T-helper 2 cell treated with Interferon-gamma antibody and Interleukin-4, amounts not matched to agents 5 μg/mL and 100 μg/mL, for 36 hours (primary cell): ENCODE measurements around the gene HINT1.
A peak's percentile ranks its signal among the peaks of the same experiment; 100 is the strongest.
"Not testable (repeated sequence)": the region's sequence is repeated elsewhere in the genome, so short reads cannot be mapped to it uniquely, and the experiment has no call there.

ENCODE experiments used
- DNase-seq: peaks from one replicate; pipeline ENCODE4 v3.0.0; 2021; ENCODE audit warnings: low spot score
- H3K27ac Mint-ChIP-seq: one replicate; pipeline ENCODE4 v1.8.0; 2021; ENCODE audit warnings: mild to moderate bottlenecking, mixed read lengths
- H3K27me3 Mint-ChIP-seq: one replicate; pipeline ENCODE4 v1.8.0; 2021; ENCODE audit warnings: low read depth, mixed read lengths
- H3K36me3 Mint-ChIP-seq: one replicate; pipeline ENCODE4 v1.8.0; 2021; ENCODE audit warnings: low read depth, mixed read lengths
- H3K4me1 Mint-ChIP-seq: one replicate; pipeline ENCODE4 v1.8.0; 2021; ENCODE audit warnings: low read depth, mixed read lengths
- H3K4me3 Mint-ChIP-seq: one replicate; pipeline ENCODE4 v1.8.0; 2022; ENCODE audit warnings: mild to moderate bottlenecking, moderate library complexity, mixed read lengths
- H3K9me3 Mint-ChIP-seq: one replicate; pipeline ENCODE4 v1.8.0; 2021; ENCODE audit warnings: mixed read lengths

The HINT1 gene

DNA sequence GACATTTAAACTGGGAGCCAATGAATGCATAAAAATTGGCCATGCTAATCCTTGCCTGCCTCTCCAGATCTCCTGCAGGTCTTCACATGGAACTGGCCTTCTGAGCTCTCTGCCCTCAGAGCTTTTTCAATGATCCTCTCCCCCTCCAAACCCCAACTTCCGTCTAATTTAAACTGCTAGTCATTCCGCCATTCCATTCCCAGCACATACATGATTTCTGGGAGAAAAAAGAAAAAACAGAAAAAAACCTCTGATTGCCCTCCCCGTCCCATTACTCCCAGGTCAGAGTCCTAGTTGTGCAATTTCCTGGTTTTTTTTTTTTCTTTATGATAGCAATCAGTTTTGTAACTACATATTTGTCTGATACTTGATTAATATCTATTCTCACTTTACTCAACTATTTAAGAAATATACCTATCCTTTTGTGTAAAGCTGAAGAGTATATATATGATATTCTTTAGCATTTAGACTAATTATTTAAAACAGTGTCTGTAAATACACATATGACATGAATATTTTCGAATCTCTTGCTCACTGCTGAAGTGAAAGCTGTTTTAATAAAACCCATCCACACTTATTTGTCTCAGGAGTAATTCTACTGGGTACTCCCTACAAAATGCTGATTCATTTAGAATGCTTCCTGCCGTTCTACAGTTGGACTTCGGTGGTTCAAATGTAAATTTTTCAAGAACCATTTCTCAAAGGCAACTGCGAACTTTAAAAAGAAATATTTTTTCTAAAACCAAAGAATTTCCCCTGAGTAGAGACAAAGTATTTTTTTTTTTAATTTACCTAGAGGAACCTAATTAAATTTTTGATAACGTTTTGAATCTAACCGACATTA, 1.6 kb downstream of the HINT1 start:
- Mint-ChIP-seq H3K36me3 (peaks cover 57% of the 10 kb centered on the region), H3K9me3 (no peaks in the 10 kb centered on the region), H3K27me3 (no peaks in the 10 kb centered on the region), H3K27ac (peak overlapping the region; percentile 92), H3K4me1 (peaks cover 41% of the 10 kb centered on the region), H3K4me3 (peak overlapping the region; percentile 86)
- DNase-seq = no peak

DNA sequence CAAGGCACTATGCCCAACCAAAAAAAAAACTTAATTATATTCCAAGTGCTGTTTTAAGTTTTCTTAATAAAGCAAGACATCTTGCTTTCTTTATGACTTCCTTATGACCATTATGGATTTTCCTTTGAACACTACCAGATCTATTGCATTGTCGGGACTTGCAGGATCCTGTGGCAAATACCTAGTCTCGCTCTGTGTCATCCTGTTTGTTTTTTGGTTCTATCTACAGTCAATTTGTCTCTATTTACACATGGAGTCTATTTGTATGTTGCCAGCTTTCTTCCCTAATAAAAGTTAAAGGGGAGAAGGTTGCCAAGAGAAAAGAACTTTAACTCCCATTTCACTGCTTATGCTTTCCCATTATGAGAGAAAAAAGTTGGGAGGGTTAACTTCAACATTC, 4.9 kb downstream of the HINT1 start:
- no peaks in the 10 kb centered on the region for H3K27me3 Mint-ChIP-seq
- no peak for DNase-seq
- H3K4me1 Mint-ChIP-seq = peaks cover 26% of the 10 kb centered on the region
- peak overlapping the region; percentile 26 for H3K27ac Mint-ChIP-seq
- H3K9me3 Mint-ChIP-seq = no peaks in the 10 kb centered on the region
- peaks cover 74% of the 10 kb centered on the region for H3K36me3 Mint-ChIP-seq
- no peak overlapping the region for H3K4me3 Mint-ChIP-seq

DNA sequence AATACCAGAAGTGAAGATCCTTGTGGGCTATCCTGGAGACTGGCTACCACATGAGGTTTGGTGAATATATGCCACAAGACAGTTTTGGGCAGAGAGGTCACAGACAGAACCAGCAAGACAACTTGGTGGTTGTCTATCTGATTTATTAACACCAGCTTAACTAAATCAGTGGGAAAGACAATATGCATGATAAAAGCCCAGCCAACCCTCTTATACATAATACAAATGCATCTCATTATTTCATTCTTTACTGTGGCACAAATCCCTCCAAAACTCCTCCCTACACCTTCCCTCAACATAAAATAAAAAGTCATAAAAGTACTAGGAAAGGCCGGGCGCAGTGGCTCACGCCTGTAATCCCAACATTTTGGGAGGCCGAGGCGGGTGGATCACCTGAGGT, 8.1 kb downstream of the HINT1 start:
- H3K27ac Mint-ChIP-seq = no peak overlapping the region
- H3K27me3 Mint-ChIP-seq = no peaks in the 10 kb centered on the region
- DNase-seq = no peak
- H3K36me3 Mint-ChIP-seq = peaks cover 52% of the 10 kb centered on the region
- peaks cover 15% of the 10 kb centered on the region for H3K4me1 Mint-ChIP-seq
- no peaks in the 10 kb centered on the region for H3K9me3 Mint-ChIP-seq
- H3K4me3 Mint-ChIP-seq = no peak overlapping the region

DNA sequence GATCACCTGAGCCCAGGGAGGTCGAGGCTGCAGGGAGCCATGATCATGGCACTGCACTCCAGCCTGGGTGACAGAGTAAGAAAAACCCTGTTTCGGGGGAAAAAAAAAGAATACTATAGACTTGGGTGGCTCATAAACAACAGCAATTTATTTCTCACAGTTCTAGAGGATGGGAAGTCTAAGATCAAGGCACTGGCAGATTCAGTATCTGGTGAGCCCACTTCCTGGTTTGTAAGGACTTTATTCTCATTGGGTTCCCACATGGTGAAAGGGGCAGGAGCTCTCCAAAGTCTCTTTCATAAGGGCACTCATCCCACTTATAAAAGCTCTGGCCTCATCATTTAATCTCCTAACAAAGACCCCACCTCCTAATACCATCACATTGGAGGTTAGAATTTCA, 8.7 kb downstream of the HINT1 start:
- Mint-ChIP-seq H3K36me3 (peaks cover 47% of the 10 kb centered on the region), H3K27ac (no peak overlapping the region), H3K9me3 (no peaks in the 10 kb centered on the region), H3K27me3 (no peaks in the 10 kb centered on the region), H3K4me1 (peaks cover 11% of the 10 kb centered on the region), H3K4me3 (no peak overlapping the region)
- DNase-seq = no peak

DNA sequence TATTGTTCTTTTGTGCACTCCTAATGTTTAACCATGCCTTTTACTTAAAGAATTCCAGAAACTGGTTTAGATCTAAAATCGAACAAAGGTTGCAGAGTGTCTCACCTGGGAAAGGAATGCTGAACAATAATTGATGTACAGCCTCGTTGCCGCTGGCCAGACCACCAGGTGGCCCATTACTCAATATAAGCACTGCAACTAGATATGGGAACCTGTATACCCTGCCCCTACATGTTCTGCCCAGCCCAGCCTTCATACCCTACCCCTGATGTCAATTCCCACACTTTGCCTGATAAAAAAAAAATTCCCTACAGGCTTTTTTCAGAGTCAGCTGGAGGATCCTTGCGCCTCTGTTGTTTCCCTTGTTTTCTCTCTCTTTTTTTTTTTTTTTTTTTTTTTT, 13.8 kb downstream of the HINT1 start:
- no peaks in the 10 kb centered on the region for H3K4me1 Mint-ChIP-seq
- H3K9me3 Mint-ChIP-seq = no peaks in the 10 kb centered on the region
- H3K27me3 Mint-ChIP-seq = no peaks in the 10 kb centered on the region
- DNase-seq = no peak
- peaks cover 5% of the 10 kb centered on the region for H3K36me3 Mint-ChIP-seq
- H3K4me3 Mint-ChIP-seq = no peak overlapping the region
- H3K27ac Mint-ChIP-seq = no peak overlapping the region

DNA sequence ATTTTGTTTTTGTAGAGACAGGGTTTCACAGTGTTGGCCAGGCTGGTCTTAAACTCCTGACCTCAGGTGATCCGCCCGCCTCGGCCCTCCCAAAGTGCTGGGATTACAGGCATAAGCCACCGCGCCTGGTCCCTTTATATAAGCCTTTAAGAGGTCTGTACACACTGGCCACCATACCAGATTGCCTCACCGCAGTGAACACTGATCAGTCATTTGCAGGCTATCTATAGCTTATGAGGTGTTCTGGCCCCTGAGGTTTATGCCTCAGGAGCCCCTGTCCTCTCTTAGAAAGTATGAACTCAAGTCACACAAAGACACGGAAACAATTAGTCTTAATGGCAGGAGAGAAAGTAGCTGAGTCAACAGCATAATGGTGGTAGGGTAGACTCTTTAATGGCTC, 14.6 kb downstream of the HINT1 start:
- no peak overlapping the region for H3K27ac Mint-ChIP-seq
- no peak overlapping the region for H3K4me3 Mint-ChIP-seq
- DNase-seq = no peak
- no peaks in the 10 kb centered on the region for H3K27me3 Mint-ChIP-seq
- no peaks in the 10 kb centered on the region for H3K4me1 Mint-ChIP-seq
- H3K9me3 Mint-ChIP-seq = no peaks in the 10 kb centered on the region
- H3K36me3 Mint-ChIP-seq = peaks cover 3% of the 10 kb centered on the region

DNA sequence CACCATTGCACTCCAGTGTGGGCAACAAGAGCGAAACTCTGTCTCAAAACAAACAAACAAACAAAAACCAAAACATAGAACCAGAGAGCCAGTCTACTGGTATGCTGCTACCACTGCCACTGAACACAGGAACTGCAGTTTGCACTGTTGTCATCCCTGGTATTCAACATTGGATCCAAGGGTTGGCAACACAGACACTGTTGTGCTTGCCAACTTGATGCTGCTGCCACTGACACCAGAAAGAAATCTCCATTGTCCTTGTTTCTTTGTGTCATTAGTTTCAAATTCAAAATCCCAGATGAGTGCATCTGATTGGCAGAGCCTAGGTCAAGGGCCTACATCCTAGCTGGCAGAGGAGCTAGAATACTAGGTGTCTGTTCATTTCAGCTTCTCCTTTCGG, 16.2 kb downstream of the HINT1 start:
- DNase-seq = no peak
- no peak overlapping the region for H3K4me3 Mint-ChIP-seq
- H3K36me3 Mint-ChIP-seq = peaks cover 1% of the 10 kb centered on the region
- no peaks in the 10 kb centered on the region for H3K9me3 Mint-ChIP-seq
- H3K27ac Mint-ChIP-seq = no peak overlapping the region
- H3K4me1 Mint-ChIP-seq = no peaks in the 10 kb centered on the region
- no peaks in the 10 kb centered on the region for H3K27me3 Mint-ChIP-seq

DNA sequence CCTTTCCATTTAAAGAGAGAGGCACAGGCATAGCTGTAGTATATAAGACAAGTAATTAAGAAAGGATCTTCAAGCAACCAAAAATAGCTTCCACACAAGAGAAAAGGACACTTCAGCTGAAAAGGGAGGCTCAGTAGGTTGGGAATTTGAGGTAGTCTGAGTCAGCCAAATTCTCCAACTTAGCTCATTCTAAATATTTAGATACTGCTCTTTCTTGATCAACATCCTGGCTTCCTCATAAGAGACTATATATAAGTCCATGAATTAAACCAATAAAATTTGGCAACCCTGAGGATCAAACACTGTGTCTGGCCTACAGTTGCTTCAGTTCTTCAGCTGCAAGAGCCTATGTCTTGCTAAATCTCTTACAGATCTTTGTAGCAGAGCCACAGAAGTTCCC, 17.8 kb downstream of the HINT1 start:
- no peak for DNase-seq
- Mint-ChIP-seq H3K4me1 (no peaks in the 10 kb centered on the region), H3K4me3 (no peak overlapping the region), H3K9me3 (no peaks in the 10 kb centered on the region), H3K27me3 (peaks cover under 1% of the 10 kb centered on the region), H3K36me3 (no peaks in the 10 kb centered on the region), H3K27ac (no peak overlapping the region)

DNA sequence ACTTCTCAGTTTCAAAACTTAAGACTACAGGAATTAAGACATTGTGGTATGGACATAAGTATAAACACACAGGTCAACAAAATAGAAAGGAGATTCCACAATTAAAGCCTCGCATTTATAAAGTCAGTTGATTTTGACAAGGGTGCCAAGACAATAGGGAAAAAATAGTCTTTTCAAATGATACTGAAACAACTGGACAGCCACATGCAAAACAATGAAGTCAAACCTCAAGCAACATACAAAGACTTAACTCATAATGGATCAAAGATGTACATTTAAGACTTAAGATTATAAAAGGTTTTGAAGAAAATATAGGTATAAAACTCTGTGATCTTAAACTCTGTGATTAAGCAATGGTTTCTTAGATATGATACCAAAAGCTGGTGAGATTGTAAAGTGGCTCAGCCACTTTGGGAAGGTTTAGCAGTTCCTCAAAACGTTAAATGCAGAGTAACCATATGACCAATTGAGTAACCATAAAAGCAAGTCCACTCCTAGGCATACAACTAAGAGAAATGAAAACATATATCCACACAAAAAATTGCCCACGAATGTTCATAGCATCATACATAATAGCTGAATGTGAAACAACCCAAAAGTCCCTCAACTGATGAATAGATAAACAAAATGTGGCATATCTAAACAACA, 22.0 kb downstream of the HINT1 start:
- Mint-ChIP-seq H3K4me1 (no peaks in the 10 kb centered on the region), H3K9me3 (no peaks in the 10 kb centered on the region), H3K27me3 (peaks cover 2% of the 10 kb centered on the region), H3K27ac (no peak overlapping the region), H3K36me3 (no peaks in the 10 kb centered on the region), H3K4me3 (no peak overlapping the region)
- DNase-seq = no peak

DNA sequence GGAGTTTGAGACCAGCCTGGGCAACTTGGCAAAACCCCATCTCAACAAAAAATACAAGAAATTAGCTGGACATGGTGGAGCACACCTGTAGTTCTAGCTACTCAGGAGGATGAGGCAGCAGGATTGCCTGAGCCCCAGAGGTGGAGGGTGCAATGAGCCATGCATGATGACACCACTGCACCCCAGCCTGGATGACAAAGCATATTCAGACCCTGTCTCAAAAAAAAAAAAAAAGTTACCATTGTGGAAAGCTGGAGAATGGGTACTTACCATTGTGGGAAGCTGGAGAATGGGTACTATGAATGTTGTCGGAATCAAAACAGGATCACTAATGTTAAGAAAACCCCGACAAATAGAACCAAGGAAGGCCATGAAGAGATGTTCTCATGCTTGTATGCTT, 25.7 kb downstream of the HINT1 start:
- Mint-ChIP-seq H3K36me3 (no peaks in the 10 kb centered on the region), H3K27me3 (peaks cover 7% of the 10 kb centered on the region), H3K4me3 (no peak overlapping the region), H3K9me3 (peaks cover 7% of the 10 kb centered on the region), H3K27ac (no peak overlapping the region), H3K4me1 (no peaks in the 10 kb centered on the region)
- no peak for DNase-seq

DNA sequence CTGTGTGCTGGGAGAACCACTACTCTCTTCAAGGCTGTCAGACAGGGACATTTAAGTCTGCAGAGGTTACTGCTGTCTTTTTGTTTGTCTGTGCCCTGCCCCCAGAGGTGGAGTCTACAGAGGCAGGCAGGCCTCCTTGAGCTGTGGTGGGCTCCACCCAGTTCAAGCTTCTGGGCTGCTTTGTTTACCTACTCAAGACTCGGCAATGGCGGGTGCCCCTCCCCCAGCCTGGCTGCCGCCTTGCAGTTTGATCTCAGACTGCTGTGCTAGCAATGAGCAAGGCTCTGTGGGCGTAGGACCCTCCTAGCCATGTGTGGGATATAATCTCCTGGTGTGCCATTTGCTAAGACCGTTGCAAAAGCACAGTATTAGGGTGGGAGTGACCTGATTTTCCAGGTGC, 26.6 kb downstream of the HINT1 start:
- not testable (repeated sequence) for H3K9me3 Mint-ChIP-seq, H3K27ac Mint-ChIP-seq, H3K36me3 Mint-ChIP-seq, H3K4me1 Mint-ChIP-seq, H3K27me3 Mint-ChIP-seq, DNase-seq, H3K4me3 Mint-ChIP-seq

DNA sequence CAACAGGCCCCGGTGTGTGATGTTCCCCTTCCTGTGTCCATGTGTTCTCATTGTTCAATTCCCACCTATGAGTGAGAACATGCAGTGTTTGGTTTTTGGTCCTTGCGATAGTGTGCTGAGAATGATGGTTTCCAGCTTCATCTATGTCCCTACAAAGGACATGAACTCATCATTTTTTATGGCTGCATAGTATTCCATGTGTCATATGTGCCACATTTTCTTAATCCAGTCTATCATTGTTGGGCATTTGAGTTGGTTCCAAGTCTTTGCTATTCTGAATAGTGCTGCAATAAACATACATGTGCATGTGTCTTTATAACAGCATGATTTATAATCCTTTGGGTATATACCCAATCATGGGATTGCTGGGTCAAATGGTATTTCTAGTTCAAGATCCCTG, 32.0 kb downstream of the HINT1 start:
- H3K27ac Mint-ChIP-seq, H3K4me1 Mint-ChIP-seq, H3K27me3 Mint-ChIP-seq, H3K4me3 Mint-ChIP-seq, H3K36me3 Mint-ChIP-seq, DNase-seq: not testable (repeated sequence)
- H3K9me3 Mint-ChIP-seq = peaks cover 11% of the 10 kb centered on the region

DNA sequence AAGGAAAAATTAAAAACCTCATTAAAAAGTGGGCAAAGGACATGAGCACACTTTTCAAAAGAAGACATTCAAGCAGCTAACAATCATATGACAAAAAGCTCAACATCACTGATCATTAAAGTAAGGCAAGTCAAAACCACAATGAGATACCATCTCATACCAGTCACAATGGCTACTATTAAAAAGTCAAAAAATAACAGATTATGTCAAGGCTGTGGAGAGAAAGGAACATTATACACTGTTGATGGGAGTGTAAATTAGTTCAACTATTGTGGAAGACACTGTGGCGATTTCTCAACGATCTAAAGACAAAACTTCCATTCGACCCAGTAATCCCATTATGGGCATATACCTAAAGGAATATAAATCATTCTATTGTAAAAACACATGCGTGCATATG, 35.8 kb downstream of the HINT1 start:
- Mint-ChIP-seq H3K36me3 (no peaks in the 10 kb centered on the region), H3K27ac (no peak overlapping the region), H3K4me1 (no peaks in the 10 kb centered on the region), H3K4me3 (no peak overlapping the region), H3K27me3 (no peaks in the 10 kb centered on the region), H3K9me3 (peaks cover 25% of the 10 kb centered on the region)
- DNase-seq = no peak

DNA sequence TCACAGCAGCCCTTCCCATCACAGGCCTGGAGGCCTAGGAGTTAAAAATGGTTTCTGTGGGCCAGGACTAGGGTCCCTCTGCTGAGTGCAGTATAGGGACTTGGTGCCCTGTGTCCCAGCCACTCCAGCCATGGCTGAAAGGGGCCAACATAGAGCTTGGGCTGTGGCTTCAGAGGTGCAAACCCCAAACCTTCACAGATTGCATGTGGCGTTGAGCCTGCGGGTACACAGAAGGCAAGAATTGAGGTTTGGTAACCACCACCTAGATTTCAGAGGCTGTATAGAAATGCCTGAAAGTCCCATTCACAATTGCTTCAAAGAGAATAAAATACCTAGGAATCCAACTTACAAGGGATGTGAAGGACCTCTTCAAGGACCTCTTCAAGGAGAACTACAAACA, 37.8 kb downstream of the HINT1 start:
- not testable (repeated sequence) for H3K4me1 Mint-ChIP-seq, H3K4me3 Mint-ChIP-seq, DNase-seq, H3K27me3 Mint-ChIP-seq, H3K27ac Mint-ChIP-seq, H3K36me3 Mint-ChIP-seq
- peaks cover 26% of the 10 kb centered on the region for H3K9me3 Mint-ChIP-seq

DNA sequence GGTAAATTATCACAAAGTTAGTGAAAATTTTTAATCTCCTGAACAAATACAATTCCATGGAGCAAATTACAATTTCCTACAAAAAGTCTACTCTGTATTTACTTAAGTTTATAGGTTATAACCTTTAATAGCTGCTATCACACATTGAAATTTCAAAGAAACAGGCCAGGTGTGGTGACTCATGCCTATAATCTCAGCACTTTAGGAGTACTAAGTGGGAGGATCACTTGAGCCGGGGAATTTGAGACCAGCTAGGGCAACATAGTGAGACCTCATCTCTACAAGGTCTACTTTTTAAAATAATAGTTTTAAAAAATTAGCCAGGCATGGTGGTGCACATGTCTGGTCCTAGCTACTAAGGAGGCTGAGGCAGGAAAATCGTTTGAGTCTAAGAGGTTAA, 50.3 kb downstream of the HINT1 start:
- Mint-ChIP-seq H3K9me3 (peaks cover 1% of the 10 kb centered on the region), H3K4me3 (no peak overlapping the region), H3K27ac (no peak overlapping the region), H3K27me3 (peaks cover under 1% of the 10 kb centered on the region), H3K36me3 (no peaks in the 10 kb centered on the region), H3K4me1 (peaks cover under 1% of the 10 kb centered on the region)
- no peak for DNase-seq
